GM21381 (cell line): ENCODE measurements around the gene NCDN.

Experiments used
- ATAC-seq: cut with Tn5 transposase; IDR thresholded peaks from one replicate; pipeline ENCODE4 v1.9.1; 2021; ENCODE audit warnings: mild to moderate bottlenecking, moderate library complexity; ENCODE audit not compliant: unreplicated experiment

Gene NCDN

DNA sequence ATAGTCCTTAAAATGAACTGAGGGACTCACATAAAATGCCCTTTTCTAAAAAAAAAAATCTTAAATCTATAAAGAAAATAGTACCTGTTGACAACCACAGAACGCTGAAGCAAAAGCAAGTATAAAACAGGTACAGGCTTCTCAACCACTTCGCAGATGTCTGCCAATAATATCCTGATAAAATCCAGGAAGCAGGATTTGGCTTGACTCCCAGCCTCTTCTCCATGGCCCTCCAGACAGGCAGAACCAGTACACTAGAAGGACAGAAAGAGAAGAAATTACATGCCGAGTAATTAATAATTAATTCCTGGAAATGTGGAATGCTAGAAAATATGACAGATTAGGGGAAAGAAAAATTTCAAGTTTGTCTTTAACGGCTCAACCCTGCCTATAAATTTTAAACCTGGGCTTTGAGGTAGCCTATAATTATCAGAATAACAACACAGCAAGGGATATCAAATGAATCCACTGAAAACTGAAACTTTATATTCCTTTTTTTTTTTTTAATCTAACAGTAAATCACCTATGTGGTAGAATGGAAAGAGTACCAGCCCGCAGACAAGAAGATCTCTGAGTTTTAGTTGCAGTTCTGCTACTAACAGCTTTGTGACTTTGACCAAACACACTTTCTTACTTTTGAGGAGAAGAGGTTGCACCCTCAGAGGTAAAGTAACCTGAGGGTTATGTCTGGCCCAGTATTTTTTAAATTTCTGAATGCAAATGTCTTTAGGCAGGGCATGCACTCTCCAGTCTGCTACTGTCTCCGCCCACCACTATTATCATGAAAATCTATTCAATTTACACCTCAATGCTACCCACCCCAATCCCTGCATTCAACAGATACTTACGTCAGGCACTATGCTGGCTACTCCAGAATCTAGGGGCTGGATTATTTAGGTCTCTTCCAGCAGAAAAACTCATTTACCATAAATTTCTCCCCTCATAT lies 3.1 kb upstream of the NCDN start:
- ATAC-seq = no peak

DNA sequence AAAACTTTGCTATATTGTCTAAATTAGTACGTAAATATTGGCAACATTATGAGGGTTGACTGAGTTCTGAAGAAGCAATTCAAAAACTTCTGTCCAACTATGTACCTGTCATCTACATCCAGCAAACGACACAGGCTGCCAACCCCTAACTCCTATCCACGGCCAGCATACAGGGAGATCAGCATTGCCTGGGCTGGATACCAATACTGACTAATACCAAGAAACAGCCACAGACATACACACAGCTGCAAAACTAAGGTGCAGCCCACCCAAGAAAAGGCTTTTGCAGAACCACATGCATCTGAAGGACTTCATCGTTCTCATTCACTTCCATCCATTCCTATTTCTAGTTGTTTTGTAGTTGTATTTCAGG lies 2.4 kb upstream of the NCDN start:
- ATAC-seq = no peak

GRCh38 chr1:35555601-35556477 lies 1.8 kb upstream of the NCDN start:
- ATAC-seq = no peak

- no peak for ATAC-seq
These were observed 998 bp upstream of the NCDN start for GRCh38 chr1:35556484-35557117.

GRCh38 chr1:35557118-35557610 lies 435 bp upstream of the NCDN start, which contains the start of gene KIAA0319L:
Gene KIAA0319L, minus strand, starts transcription at chr1:35557403. Its CDS starts 2,912 bp downstream, at chr1:35554491.
- peak; percentile 77 for ATAC-seq

GRCh38 chr1:35558374-35559316 lies 1.0 kb downstream of the NCDN start:
- ATAC-seq = no peak

- no peak for ATAC-seq
These were observed 1.8 kb downstream of the NCDN start for GRCh38 chr1:35559317-35559944.

DNA sequence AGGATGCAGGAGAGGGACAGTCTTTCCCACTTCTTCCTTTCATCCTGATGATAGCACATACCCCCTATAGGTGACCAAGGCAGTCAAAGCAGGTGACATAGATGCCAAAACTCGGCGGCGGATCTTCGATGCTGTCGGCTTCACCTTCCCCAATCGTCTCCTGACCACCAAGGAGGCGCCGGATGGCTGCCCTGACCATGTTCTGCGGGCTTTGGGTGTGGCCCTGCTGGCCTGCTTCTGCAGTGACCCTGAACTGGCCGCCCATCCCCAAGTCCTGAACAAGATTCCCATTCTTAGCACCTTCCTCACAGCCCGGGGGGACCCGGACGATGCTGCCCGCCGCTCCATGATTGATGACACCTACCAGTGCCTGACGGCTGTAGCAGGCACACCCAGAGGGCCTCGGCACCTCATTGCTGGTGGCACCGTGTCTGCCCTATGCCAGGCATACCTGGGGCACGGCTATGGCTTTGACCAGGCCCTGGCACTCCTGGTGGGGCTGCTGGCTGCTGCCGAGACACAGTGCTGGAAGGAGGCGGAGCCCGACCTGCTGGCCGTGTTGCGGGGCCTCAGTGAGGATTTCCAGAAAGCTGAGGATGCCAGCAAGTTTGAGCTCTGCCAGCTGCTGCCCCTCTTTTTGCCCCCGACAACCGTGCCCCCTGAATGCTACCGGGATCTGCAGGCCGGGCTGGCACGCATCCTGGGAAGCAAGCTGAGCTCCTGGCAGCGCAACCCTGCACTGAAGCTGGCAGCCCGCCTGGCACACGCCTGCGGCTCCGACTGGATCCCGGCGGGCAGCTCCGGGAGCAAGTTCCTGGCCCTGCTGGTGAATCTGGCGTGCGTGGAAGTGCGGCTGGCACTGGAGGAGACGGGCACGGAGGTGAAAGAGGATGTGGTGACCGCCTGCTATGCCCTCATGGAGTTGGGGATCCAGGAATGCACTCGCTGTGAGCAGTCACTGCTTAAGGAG lies 2.9 kb downstream of the NCDN start:
- ATAC-seq = no peak

GRCh38 chr1:35561297-35561971 lies 3.8 kb downstream of the NCDN start:
- ATAC-seq = no peak

GRCh38 chr1:35561972-35562680 lies 4.5 kb downstream of the NCDN start:
- ATAC-seq = no peak

GRCh38 chr1:35563166-35563565 lies 5.6 kb downstream of the NCDN start:
- no peak for ATAC-seq

DNA sequence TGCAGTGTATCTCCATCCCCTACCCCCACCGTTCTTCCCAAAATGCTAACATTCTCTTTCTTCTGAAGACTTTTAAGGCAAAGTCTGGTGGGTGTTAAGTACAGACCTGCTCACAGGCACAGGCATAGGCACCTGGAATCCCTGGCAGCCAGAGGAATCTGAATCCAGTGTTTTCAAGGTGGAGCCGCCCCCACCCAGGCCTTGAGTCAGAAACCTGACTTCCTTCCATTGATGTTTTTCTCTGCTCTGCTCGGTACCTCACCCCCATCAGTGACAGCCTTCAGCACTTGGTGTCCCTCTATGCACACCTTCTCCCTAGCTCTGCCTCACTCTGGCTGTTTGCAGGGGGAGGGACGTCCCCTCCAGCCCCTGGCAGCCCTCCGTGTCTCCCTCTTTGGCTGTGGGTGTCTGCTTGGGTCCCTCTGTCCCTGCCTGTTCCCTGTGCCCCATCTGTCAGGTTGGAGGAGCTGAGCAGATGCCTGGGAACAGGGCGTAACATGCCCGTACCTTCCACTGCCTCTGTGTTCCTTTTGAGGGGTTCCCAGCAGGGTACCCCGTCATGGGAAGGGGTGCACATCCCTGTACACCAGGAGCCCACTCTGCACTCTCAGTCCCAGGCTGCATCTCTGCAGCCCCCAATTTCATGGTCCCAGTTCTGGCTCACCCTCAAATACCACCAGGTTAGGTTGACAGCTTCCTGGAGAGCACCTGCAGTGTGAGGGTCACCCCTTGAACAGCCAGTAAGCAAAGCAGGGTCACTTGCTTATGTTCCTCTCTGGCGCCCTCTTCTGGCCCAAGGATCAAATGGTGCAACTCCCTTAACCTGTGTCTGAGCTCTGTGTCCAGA lies 6.7 kb downstream of the NCDN start:
- ATAC-seq = no peak

- ATAC-seq = no peak
These were observed 7.5 kb downstream of the NCDN start for GRCh38 chr1:35564884-35565741.

DNA sequence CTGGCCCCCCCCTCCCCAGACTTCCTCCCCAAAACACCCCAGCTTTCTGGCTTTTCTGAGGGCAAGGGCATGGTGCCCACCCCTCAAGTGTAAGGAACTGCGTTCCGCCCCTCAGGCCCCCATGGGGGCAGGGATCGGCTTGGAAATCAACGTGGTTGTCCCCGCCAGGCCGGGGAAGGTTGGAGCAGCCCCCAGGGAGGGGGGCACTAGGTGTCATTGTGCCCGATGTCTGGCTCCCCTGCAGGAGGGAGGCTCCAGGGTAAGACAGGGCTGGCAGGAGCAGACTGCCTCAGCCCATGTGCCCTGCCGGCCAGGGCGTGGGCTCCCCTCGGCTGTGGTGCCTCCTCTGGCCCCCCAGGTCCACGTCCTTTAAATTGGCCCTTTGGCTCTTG lies 8.1 kb downstream of the NCDN start:
- no peak for ATAC-seq

- ATAC-seq = no peak
These were observed 10.5 kb downstream of the NCDN start for GRCh38 chr1:35567947-35568558.
